MM.1S (cell line): ENCODE measurements around the gene THRB.

Source experiments
- DNase-seq: peaks from one replicate; pipeline ENCODE4 v3.0.0-alpha.2; 2015
- H2AFZ ChIP-seq: fragments of 300-600 bp; sonication (generic); 2 replicates; pipeline ENCODE4 v1.6.0; 2016; ENCODE audit warnings: antibody characterized with exemption, low read length
- H3F3A ChIP-seq: fragments of 300-600 bp; sonication (generic); 2 replicates; pipeline ENCODE4 v1.6.1; 2016; ENCODE audit warnings: mild to moderate bottlenecking, antibody characterized with exemption, low read length, moderate library complexity, mixed read lengths; ENCODE audit not compliant: insufficient read depth
- H3K27ac ChIP-seq: fragments of 300-600 bp; sonication (generic); 2 replicates; pipeline ENCODE4 v1.5.1; 2016; ENCODE audit warnings: mild to moderate bottlenecking, low read length
- H3K27me3 ChIP-seq: fragments of 300-600 bp; sonication (generic); replicated peaks from 2 replicates; pipeline ENCODE4 v1.6.0; 2016; ENCODE audit warnings: low read length; ENCODE audit not compliant: insufficient read depth
- H3K36me3 ChIP-seq: fragments of 300-600 bp; sonication (generic); replicated peaks from 2 replicates; pipeline ENCODE4 v1.6.1; 2016; ENCODE audit warnings: mild to moderate bottlenecking, low read length, mixed read lengths; ENCODE audit not compliant: insufficient read depth
- H3K4me1 ChIP-seq: fragments of 300-600 bp; sonication (generic); 2 replicates; pipeline ENCODE4 v1.6.1; 2016; ENCODE audit warnings: low read length, mixed read lengths
- H3K4me2 ChIP-seq: fragments of 300-600 bp; sonication (generic); 2 replicates; pipeline ENCODE4 v1.6.0; 2016; ENCODE audit warnings: low read depth, low read length
- H3K4me3 ChIP-seq: fragments of 300-600 bp; sonication (generic); 2 replicates; pipeline ENCODE4 v1.5.1; 2016; ENCODE audit warnings: low read length, mixed read lengths
- H3K79me2 ChIP-seq: fragments of 300-600 bp; sonication (generic); 2 replicates; pipeline ENCODE4 v1.6.1; 2016; ENCODE audit warnings: mixed run types, low read length, mixed read lengths
- H3K9ac ChIP-seq: fragments of 300-600 bp; sonication (generic); 2 replicates; pipeline ENCODE4 v1.6.1; 2016; ENCODE audit warnings: low read length, mixed read lengths
- H3K9me2 ChIP-seq: fragments of 300-600 bp; sonication (generic); replicated peaks from 2 replicates; pipeline ENCODE4 v1.6.1; 2016; ENCODE audit warnings: mild to moderate bottlenecking, low read length, mixed read lengths; ENCODE audit not compliant: insufficient read depth
- H3K9me3 ChIP-seq: fragments of 300-600 bp; sonication (generic); replicated peaks from 2 replicates; pipeline ENCODE4 v1.6.1; 2016; ENCODE audit warnings: mild to moderate bottlenecking, low read length, mixed read lengths; ENCODE audit not compliant: insufficient read depth
- H4K20me1 ChIP-seq: fragments of 300-600 bp; sonication (generic); 2 replicates; pipeline ENCODE4 v1.6.1; 2016; ENCODE audit warnings: mild to moderate bottlenecking, low read length, moderate library complexity, mixed read lengths; ENCODE audit not compliant: insufficient read depth
- CTCF ChIP-seq: fragments of 300-600 bp; sonication (generic); IDR thresholded peaks from 2 replicates; pipeline ENCODE4 v1.5.1; 2016; ENCODE audit warnings: antibody characterized with exemption, low read length, mixed read lengths
- EZH2 ChIP-seq: fragments of 300-600 bp; sonication (generic); optimal IDR thresholded peaks from 2 replicates; pipeline ENCODE3; 2017; ENCODE audit warnings: low read depth, mild to moderate bottlenecking, antibody characterized with exemption, low read length, mixed read lengths
- EZH2phosphoT487 ChIP-seq: fragments of 300-600 bp; sonication (generic); IDR thresholded peaks from 2 replicates; pipeline ENCODE4 v1.6.1; 2018; ENCODE audit warnings: antibody characterized with exemption, low read length

Gene THRB

GRCh38 chr3:24512564-24513197 lies 18.0 kb upstream of the THRB start:
- no peak overlapping the region for H3K9ac ChIP-seq
- no peaks in the 10 kb centered on the region for H3K9me2 ChIP-seq
- no peak overlapping the region for H3K4me2 ChIP-seq
- no peak overlapping the region for H2AFZ ChIP-seq
- no peak for DNase-seq
- TF ChIP-seq EZH2phosphoT487 (no peak), CTCF (no peak)
- no peaks in the 10 kb centered on the region for H3K9me3 ChIP-seq
- H3K27me3 ChIP-seq = no peaks in the 10 kb centered on the region
- no peaks in the 10 kb centered on the region for H3K79me2 ChIP-seq
- H3K4me3 ChIP-seq = no peak overlapping the region
- H3K36me3 ChIP-seq = no peaks in the 10 kb centered on the region
- no peaks in the 10 kb centered on the region for H3K4me1 ChIP-seq
- H3F3A ChIP-seq = no peaks in the 10 kb centered on the region
- no peaks in the 10 kb centered on the region for H4K20me1 ChIP-seq
- no peak overlapping the region for H3K27ac ChIP-seq

GRCh38 chr3:24510030-24510648 lies 15.5 kb upstream of the THRB start:
- no peaks in the 10 kb centered on the region for H3K79me2 ChIP-seq
- H3K4me3 ChIP-seq = no peak overlapping the region
- no peaks in the 10 kb centered on the region for H3K36me3 ChIP-seq
- no peak overlapping the region for H2AFZ ChIP-seq
- H3K27me3 ChIP-seq = 0 out of 2 replicates have a peak, but pooled peaks cover 6% of the 10 kb centered on the region
- no peaks in the 10 kb centered on the region for H3F3A ChIP-seq
- H3K4me1 ChIP-seq = no peaks in the 10 kb centered on the region
- no peak for DNase-seq
- no peaks in the 10 kb centered on the region for H3K9me2 ChIP-seq
- no peaks in the 10 kb centered on the region for H3K9me3 ChIP-seq
- no peak overlapping the region for H3K27ac ChIP-seq
- TF ChIP-seq EZH2phosphoT487 = no peak
- TF ChIP-seq EZH2 = no peak
- no peak for TF ChIP-seq CTCF
- no peaks in the 10 kb centered on the region for H4K20me1 ChIP-seq
- no peak overlapping the region for H3K9ac ChIP-seq
- H3K4me2 ChIP-seq = no peak overlapping the region

GRCh38 chr3:24508423-24508839 lies 13.8 kb upstream of the THRB start:
- no peaks in the 10 kb centered on the region for H3K36me3 ChIP-seq
- H2AFZ ChIP-seq = no peak overlapping the region
- H3K9me2 ChIP-seq = no peaks in the 10 kb centered on the region
- H3K4me2 ChIP-seq = no peak overlapping the region
- no peak for DNase-seq
- no peaks in the 10 kb centered on the region for H4K20me1 ChIP-seq
- TF ChIP-seq CTCF (no peak), EZH2 (no peak), EZH2phosphoT487 (no peak)
- H3K4me1 ChIP-seq = peaks cover 4% of the 10 kb centered on the region; the same call in 1 of the 2 replicates
- H3K27ac ChIP-seq = no peak overlapping the region
- H3K4me3 ChIP-seq = no peak overlapping the region
- no peak overlapping the region for H3K9ac ChIP-seq
- 0 out of 2 replicates have a peak, but pooled peaks cover 13% of the 10 kb centered on the region for H3K27me3 ChIP-seq
- no peaks in the 10 kb centered on the region for H3K79me2 ChIP-seq
- H3K9me3 ChIP-seq = no peaks in the 10 kb centered on the region
- no peaks in the 10 kb centered on the region for H3F3A ChIP-seq
